Testis (tissue), 3 donors: ENCODE results near the gene ARMC6. TPM values are rescaled to one million over a fixed set of nuclear protein-coding genes. Genes with fewer than 3 reads are reported as not detected.

Source experiments
- DNase-seq: peaks from one replicate; pipeline ENCODE4 v3.0.0-alpha.2; 2019
- H3K27ac ChIP-seq, 2 donors: fragments of 200-600 bp; sonication (generic); one replicate each; pipeline ENCODE4 v1.5.1; 2019
- H3K27me3 ChIP-seq: fragments of 200-600 bp; sonication (generic); one replicate; pipeline ENCODE4 v1.5.1; 2019
- H3K36me3 ChIP-seq: fragments of 200-600 bp; sonication (generic); one replicate; pipeline ENCODE4 v1.5.1; 2017; ENCODE audit warnings: low read depth; ENCODE audit errors: missing control alignments
- H3K4me1 ChIP-seq: fragments of 200-600 bp; sonication (generic); one replicate; pipeline ENCODE4 v1.5.1; 2019
- H3K4me3 ChIP-seq, 2 donors: fragments of 200-600 bp; sonication (generic); one replicate each; pipeline ENCODE4 v1.5.1; 2017 to 2019
- H3K9me3 ChIP-seq: fragments of 200-600 bp; sonication (generic); one replicate; pipeline ENCODE4 v1.5.1; 2017
- CTCF ChIP-seq, 3 experiments: fragments of 450-650 bp in 2 of 3; fragments of 200-600 bp in 1 of 3; sonication (generic) in 1 of 3; IDR thresholded peaks; one replicate each; pipeline ENCODE4 v1.5.1; 2016 to 2019; ENCODE audit warnings: antibody characterized with exemption in 3 of 3, mild to moderate bottlenecking in 2 of 3, moderate library complexity in 1 of 3
- POLR2A ChIP-seq: fragments of 450-650 bp; IDR thresholded peaks from one replicate; pipeline ENCODE4 v1.6.1; 2017; ENCODE audit warnings: antibody characterized with exemption, mild to moderate bottlenecking, moderate library complexity
- WGBS, 2 donors: methylation state at CpG; one replicate each; pipeline ENCODE4 v1.1.5; 2018; 5-methylcytosine and 5-hydroxymethylcytosine counted together
- intact Hi-C: fragments of 100-400 bp; cut with DNase I; formaldehyde crosslinking; loops from one replicate; pipeline ENCODE4 v1.15.1; 2023; ENCODE audit warnings: low total_unique reads
- polyA plus RNA-seq: library from polyadenylated mRNA; stranded (reverse); fragments of 350-450 nt; fragmentation: Illumina TruSeq; extraction: RNeasy Lipid Tissue Mini Kit (QIAGEN cat#74804); gene quantifications from one replicate; pipeline ENCODE4 v1.2.3, GENCODE V29; 2014; ENCODE audit warnings: low read depth, low replicate concordance; ENCODE audit not compliant: insufficient read depth
- total RNA-seq, 2 donors: library from RNA; depleted of rRNA; stranded (reverse); fragments of >200 nt; gene quantifications; one replicate each; pipeline ENCODE4 v1.2.3, GENCODE V29; 2016

The ARMC6 gene
- total and polyA plus RNA-seq, 3 donors from 2014 or later, result 53.2 to 62.0 (median 57.0) TPM

DNA sequence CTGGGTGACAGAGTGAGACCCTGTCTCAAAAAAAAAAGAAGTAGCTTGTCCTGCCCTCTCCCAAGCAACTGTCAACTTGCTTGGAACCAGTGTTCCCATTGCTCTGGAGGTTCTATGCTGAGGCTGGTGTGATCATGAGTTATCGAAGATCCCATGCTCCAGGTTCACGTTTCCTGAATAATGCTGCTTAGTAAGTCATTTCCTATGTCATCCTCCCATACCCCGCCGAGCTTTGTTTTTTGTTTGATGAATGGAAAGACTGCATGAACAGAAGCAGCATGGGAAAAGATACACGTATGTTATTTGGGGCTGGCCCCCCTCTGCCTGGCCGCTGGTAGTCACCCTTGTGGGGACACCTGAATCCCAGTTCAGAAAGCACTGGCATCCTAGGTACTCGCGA, 41.7 kb downstream of the ARMC6 start:
- no peaks in the 10 kb centered on the region for H3K36me3 ChIP-seq
- TF ChIP-seq CTCF (IDR thresholded peaks at IDR 0.05) (no peak), POLR2A (no peak)
- intact Hi-C loops, result no loop called here
- DNase-seq, result no peak
- no peaks in the 10 kb centered on the region for H3K27me3 ChIP-seq
- no peak overlapping the region for H3K4me3 ChIP-seq
- H3K4me1 ChIP-seq, result peaks cover 7% of the 10 kb centered on the region
- no peaks in the 10 kb centered on the region for H3K9me3 ChIP-seq
- H3K27ac ChIP-seq, result no peak overlapping the region
- WGBS, 2 donors, result 91 to 96% methylated on average over 8 of the region's 8 CpGs

GRCh38 chr19:19076476-19076875, 43.1 kb downstream of the ARMC6 start:
- intact Hi-C loops, result no loop called here
- WGBS, 2 donors, result 88 to 100% methylated on average over 1 of the region's 1 CpG
- Histone ChIP-seq H3K36me3 (no peaks in the 10 kb centered on the region), H3K27ac (no peak overlapping the region), H3K9me3 (no peaks in the 10 kb centered on the region), H3K4me3 (no peak overlapping the region), H3K4me1 (peaks cover 7% of the 10 kb centered on the region), H3K27me3 (no peaks in the 10 kb centered on the region)
- TF ChIP-seq POLR2A (no peak), CTCF (IDR thresholded peaks at IDR 0.05) (no peak)
- no peak for DNase-seq

DNA sequence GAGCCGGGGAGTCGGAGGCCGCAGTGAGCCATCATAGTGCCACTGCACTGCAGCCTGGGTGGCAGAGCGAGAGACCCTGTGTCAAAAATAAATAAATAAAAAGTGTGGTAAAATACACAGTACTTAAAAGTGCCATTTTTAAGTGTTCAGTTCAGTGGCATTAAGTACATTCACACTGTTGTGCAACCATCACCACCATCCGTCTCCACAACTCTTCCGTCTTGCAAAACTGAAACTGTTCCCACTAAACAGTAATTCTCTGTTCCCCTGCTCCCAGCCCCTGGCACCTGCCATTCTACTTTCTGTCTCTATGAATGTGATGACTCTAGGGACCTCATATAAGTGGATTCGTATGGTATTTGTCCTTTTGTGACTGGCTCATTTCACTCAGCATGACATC, 43.7 kb downstream of the ARMC6 start:
- TF ChIP-seq POLR2A, result no peak
- no peak for TF ChIP-seq CTCF (IDR thresholded peaks at IDR 0.05)
- no peak for DNase-seq
- WGBS, 2 donors, result 96 to 97% methylated on average over 7 of the region's 7 CpGs

GRCh38 chr19:19078801-19079200, 45.4 kb downstream of the ARMC6 start:
- Histone ChIP-seq H3K27ac (no peak overlapping the region), H3K36me3 (no peaks in the 10 kb centered on the region), H3K4me3 (no peak overlapping the region), H3K27me3 (no peaks in the 10 kb centered on the region), H3K4me1 (peaks cover 7% of the 10 kb centered on the region), H3K9me3 (no peaks in the 10 kb centered on the region)
- no peak for DNase-seq
- TF ChIP-seq CTCF (IDR thresholded peaks at IDR 0.05), result no peak
- no peak for TF ChIP-seq POLR2A
- 92 to 98% methylated on average over 6 of the region's 6 CpGs for WGBS, 2 donors
- intact Hi-C loops, result no loop called here

More for the DNA sequence above, 43.7 kb downstream of the ARMC6 start:
- intact Hi-C loops, result no loop called here
- H3K4me1 ChIP-seq, result peaks cover 7% of the 10 kb centered on the region
- H3K27me3 ChIP-seq, result no peaks in the 10 kb centered on the region
- H3K27ac ChIP-seq, result no peak overlapping the region
- H3K4me3 ChIP-seq, result no peak overlapping the region
- no peaks in the 10 kb centered on the region for H3K36me3 ChIP-seq
- no peaks in the 10 kb centered on the region for H3K9me3 ChIP-seq

- no peaks in the 10 kb centered on the region for H3K27me3 ChIP-seq
- 92 to 100% methylated on average over 1 of the region's 1 CpG for WGBS, 2 donors
- H3K9me3 ChIP-seq, result no peaks in the 10 kb centered on the region
- no peak overlapping the region for H3K4me3 ChIP-seq
- no peak for TF ChIP-seq CTCF (IDR thresholded peaks at IDR 0.05)
- no peak for TF ChIP-seq POLR2A
- no peak overlapping the region for H3K27ac ChIP-seq
- intact Hi-C loops, result no loop called here
- H3K36me3 ChIP-seq, result no peaks in the 10 kb centered on the region
- DNase-seq, result no peak
- peaks cover 7% of the 10 kb centered on the region for H3K4me1 ChIP-seq
Measured at GRCh38 chr19:19079571-19079970, 46.2 kb downstream of the ARMC6 start.
